ENCODE results near the gene PTPRN2. TPM values are rescaled to one million over a fixed set of nuclear protein-coding genes. Genes with fewer than 3 reads are reported as not detected.

Gene PTPRN2
- total and polyA plus RNA-seq, 9 of the 15 experiments (the other 6 are each of a cell fraction or from before 2014, with no cell fraction given): not detected

GRCh38 chr7:157542068-157543021 lies 1045.3 kb downstream of the PTPRN2 start:
- Histone ChIP-seq H3K9ac (ENCODE audit: insufficient read depth in 1 of 2, low read depth in 2 of 2, low read length in 2 of 2) (no peak overlapping the region), H3K9me1 (ENCODE audit: control insufficient read depth, insufficient read depth, low read length) (no peaks in the 10 kb centered on the region), H3K4me2 (ENCODE audit: insufficient read depth, low read length) (no peak overlapping the region), H2AFZ (ENCODE audit: low read depth, low read length) (no peak overlapping the region), H3K36me3 (ENCODE audit: control insufficient read depth, insufficient read depth, low read length) (no peaks in the 10 kb centered on the region), H3K9me3 (replicated peaks; ENCODE audit: control insufficient read depth, insufficient read depth, low read depth, low read length) (no peaks in the 10 kb centered on the region; the same call in 1 of the 2 replicates), H3K4me1 (replicated peaks in 1 of 2; ENCODE audit: control insufficient read depth in 2 of 2, insufficient read depth in 2 of 2, low read length in 2 of 2) (peaks cover 0 to 3% of the 10 kb centered on the region in 2 experiments; a peak in 1 of 5 replicates), H3K27ac (ENCODE audit: extremely low read depth, low read depth, low read length) (no peak overlapping the region), H3K27me3 (ENCODE audit: control insufficient read depth in 2 of 2, insufficient read depth in 2 of 2, low read length in 2 of 2) (peaks cover 68 to 94% of the 10 kb centered on the region in 2 experiments), H3K4me3 (no peak overlapping the region), H4K20me1 (replicated peaks; ENCODE audit: control insufficient read depth, insufficient read depth, low read length) (peaks cover 28% of the 10 kb centered on the region), H3K79me2 (ENCODE audit: control insufficient read depth, insufficient read depth, low read length) (no peaks in the 10 kb centered on the region)
- CTCF ChIA-PET (ENCODE audit: low intra/inter-chr PET ratio): no interaction called here
- in situ Hi-C loops (cut with MboI) (no loop called here), intact Hi-C loops (cut with micrococcal nuclease) (no loop called here)
- DNase-seq (ENCODE audit: extremely low read depth in 1 of 4, low spot score in 3 of 4) (no peak), FAIRE-seq (no peak), ATAC-seq (no peak)
- no peak for TF ChIP-seq MTF1 (CRISPR knock-in tag; IDR thresholded peaks at IDR 0.05; ENCODE audit: borderline replicate concordance)
- no peak for TF ChIP-seq KAT7 (CRISPR knock-in tag; IDR thresholded peaks at IDR 0.05; ENCODE audit: borderline replicate concordance)
- TF ChIP-seq RFX5 (IDR thresholded peaks at IDR 0.05; ENCODE audit: low read depth, low read length): no peak
- no peak for TF ChIP-seq ZNF212 (CRISPR knock-in tag; IDR thresholded peaks at IDR 0.05)
- TF ChIP-seq HNRNPK (IDR thresholded peaks at IDR 0.05; ENCODE audit: low read depth, low read length, poor library complexity, severe bottlenecking): no peak
- TF ChIP-seq ZNF644 (tag; IDR thresholded peaks at IDR 0.05; ENCODE audit: low read depth): no peak
- TF ChIP-seq LEF1 (IDR thresholded peaks at IDR 0.05): no peak
- no peak for TF ChIP-seq ZNF785 (CRISPR knock-in tag; IDR thresholded peaks at IDR 0.05)
- no peak for TF ChIP-seq TRIM24 (IDR thresholded peaks at IDR 0.05)
- TF ChIP-seq KDM5B (IDR thresholded peaks at IDR 0.05; ENCODE audit: insufficient replicate concordance, low read depth, low read length): no peak
- TF ChIP-seq STAT5A (IDR thresholded peaks at IDR 0.05; ENCODE audit: borderline replicate concordance, low read length): no peak
- no peak for TF ChIP-seq ARID3A (IDR thresholded peaks at IDR 0.05; ENCODE audit: borderline replicate concordance, low read depth, low read length)
- no peak for TF ChIP-seq ZNF165 (CRISPR knock-in tag; IDR thresholded peaks at IDR 0.05; ENCODE audit: borderline replicate concordance)
- TF ChIP-seq POU5F1 (IDR thresholded peaks at IDR 0.05; ENCODE audit: borderline replicate concordance, low read depth, low read length, partially characterized antibody): no peak
- no peak for TF ChIP-seq MAFK (IDR thresholded peaks at IDR 0.05; ENCODE audit: low read length)
- BruUV-seq (replicated peaks): no TSS peak
- WGBS (ENCODE audit: insufficient coverage, low coverage, missing lambda C conversion rate): 1% methylated on average over 33 of the region's 33 CpGs
- POLR2A ChIA-PET: no interaction called here
